Breast epithelium (tissue), 4 donors: ENCODE data around the gene TAF11L14. TPM values are rescaled to one million over a fixed set of nuclear protein-coding genes. Genes with fewer than 3 reads are reported as not detected.
"Not testable (repeated sequence)": the region's sequence is repeated elsewhere in the genome, so short reads cannot be mapped to it uniquely, and the experiment has no call there.

Experiments
- DNase-seq, 2 donors: peaks; one replicate each; pipeline ENCODE4 v3.0.0-alpha.2; 2019; ENCODE audit warnings: low spot score in 2 of 2
- H3K27ac ChIP-seq, 2 donors: fragments of 200-600 bp; sonication (generic) in 1 of 2; one replicate each; pipeline ENCODE4 v1.5.1; 2016 to 2019; ENCODE audit warnings: mild to moderate bottlenecking in 1 of 2
- H3K27me3 ChIP-seq, 2 donors: fragments of 200-600 bp; sonication (generic) in 1 of 2; one replicate each; pipeline versions ENCODE4 v1.5.1 to v1.6.0; 2017 to 2019; ENCODE audit warnings: control low read depth in 1 of 2, mild to moderate bottlenecking in 1 of 2
- H3K36me3 ChIP-seq: fragments of 200-600 bp; one replicate; pipeline ENCODE4 v1.5.1; 2019
- H3K4me1 ChIP-seq, 2 donors: fragments of 200-600 bp; sonication (generic); one replicate each; pipeline ENCODE4 v1.5.1; 2016 to 2019; ENCODE audit warnings: control low read depth in 1 of 2
- H3K4me3 ChIP-seq, 3 donors: fragments of 200-600 bp; sonication (generic); 1 replicate in 2 of 3; 2 replicates in 1 of 3; pipeline ENCODE4 v1.5.1; 2016 to 2019; ENCODE audit warnings: mild to moderate bottlenecking in 3 of 3, moderate library complexity in 2 of 3
- H3K9me3 ChIP-seq, 2 donors: fragments of 200-600 bp; sonication (generic) in 1 of 2; one replicate each; pipeline ENCODE4 v1.5.1; 2016 to 2019; ENCODE audit warnings: control low read depth in 1 of 2
- POLR2A ChIP-seq: fragments of 450-650 bp; IDR thresholded peaks from one replicate; pipeline ENCODE4 v1.6.1; 2016; ENCODE audit warnings: antibody characterized with exemption, mild to moderate bottlenecking, moderate library complexity
- POLR2AphosphoS5 ChIP-seq, 3 donors: sonication (generic); formaldehyde crosslinking; IDR thresholded peaks; one replicate each; pipeline ENCODE4 v1.6.1; 2017; ENCODE audit warnings: antibody characterized with exemption in 3 of 3
- intact Hi-C: fragments of 100-400 bp; cut with DNase I; formaldehyde crosslinking; loops from one replicate; pipeline ENCODE4 v1.15.1; 2023; ENCODE audit warnings: low total_unique reads
- total RNA-seq, 3 donors: library from RNA; depleted of rRNA; stranded (reverse); fragments of >200 nt; gene quantifications; one replicate each; pipeline ENCODE4 v1.1.0, GENCODE V29; 2016
- TF ChIP-seq, protein P1 (sequence below), 3 donors: fragments of 450-650 bp; IDR thresholded peaks; one replicate each; pipeline ENCODE4 v1.5.1; 2016 to 2017; ENCODE audit warnings: antibody characterized with exemption in 3 of 3, mild to moderate bottlenecking in 3 of 3, moderate library complexity in 3 of 3

The TAF11L14 gene
- not detected for total RNA-seq

DNA sequence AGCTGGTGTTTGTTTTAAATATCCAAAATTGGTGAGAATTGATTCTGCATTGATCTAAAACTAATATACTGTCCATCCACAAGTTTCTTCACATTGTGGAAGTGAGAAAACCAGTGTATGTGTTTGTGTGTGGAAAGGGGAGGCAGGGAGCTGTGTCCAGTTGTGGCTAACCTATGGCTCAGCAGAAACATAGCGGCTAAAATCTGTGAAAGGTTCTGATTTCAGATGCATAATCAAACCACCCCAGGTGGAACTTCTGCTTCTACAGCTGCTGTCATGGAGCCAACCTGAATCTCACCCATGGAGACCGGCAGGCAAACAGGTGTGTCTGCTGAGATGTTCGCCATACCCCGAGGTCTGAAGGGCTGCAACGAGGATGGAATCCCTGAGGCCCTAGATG is at the start of gene TAF11L14:
Gene TAF11L14 (plus strand): TSS at position 301 of the 400 bp plus-strand sequence.
- DNase-seq, result no peak
- H3K4me3 ChIP-seq, result no peak within 1 kb of the TSS
- no peaks in the 10 kb centered on the region for H3K9me3 ChIP-seq
- no peaks in the 10 kb centered on the region for H3K4me1 ChIP-seq
- intact Hi-C loops, result no loop called here
- no peaks in the 10 kb centered on the region for H3K27me3 ChIP-seq
- H3K36me3 ChIP-seq, result no peaks in the 10 kb centered on the region
- TF ChIP-seq POLR2A, result no peak
- TF ChIP-seq POLR2AphosphoS5 (IDR thresholded peaks at IDR 0.05), result no peak
- TF ChIP-seq, protein P1, sequence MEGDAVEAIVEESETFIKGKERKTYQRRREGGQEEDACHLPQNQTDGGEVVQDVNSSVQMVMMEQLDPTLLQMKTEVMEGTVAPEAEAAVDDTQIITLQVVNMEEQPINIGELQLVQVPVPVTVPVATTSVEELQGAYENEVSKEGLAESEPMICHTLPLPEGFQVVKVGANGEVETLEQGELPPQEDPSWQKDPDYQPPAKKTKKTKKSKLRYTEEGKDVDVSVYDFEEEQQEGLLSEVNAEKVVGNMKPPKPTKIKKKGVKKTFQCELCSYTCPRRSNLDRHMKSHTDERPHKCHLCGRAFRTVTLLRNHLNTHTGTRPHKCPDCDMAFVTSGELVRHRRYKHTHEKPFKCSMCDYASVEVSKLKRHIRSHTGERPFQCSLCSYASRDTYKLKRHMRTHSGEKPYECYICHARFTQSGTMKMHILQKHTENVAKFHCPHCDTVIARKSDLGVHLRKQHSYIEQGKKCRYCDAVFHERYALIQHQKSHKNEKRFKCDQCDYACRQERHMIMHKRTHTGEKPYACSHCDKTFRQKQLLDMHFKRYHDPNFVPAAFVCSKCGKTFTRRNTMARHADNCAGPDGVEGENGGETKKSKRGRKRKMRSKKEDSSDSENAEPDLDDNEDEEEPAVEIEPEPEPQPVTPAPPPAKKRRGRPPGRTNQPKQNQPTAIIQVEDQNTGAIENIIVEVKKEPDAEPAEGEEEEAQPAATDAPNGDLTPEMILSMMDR (IDR thresholded peaks at IDR 0.05), result no peak
- H3K27ac ChIP-seq, result no peak within 1 kb of the TSS

DNA sequence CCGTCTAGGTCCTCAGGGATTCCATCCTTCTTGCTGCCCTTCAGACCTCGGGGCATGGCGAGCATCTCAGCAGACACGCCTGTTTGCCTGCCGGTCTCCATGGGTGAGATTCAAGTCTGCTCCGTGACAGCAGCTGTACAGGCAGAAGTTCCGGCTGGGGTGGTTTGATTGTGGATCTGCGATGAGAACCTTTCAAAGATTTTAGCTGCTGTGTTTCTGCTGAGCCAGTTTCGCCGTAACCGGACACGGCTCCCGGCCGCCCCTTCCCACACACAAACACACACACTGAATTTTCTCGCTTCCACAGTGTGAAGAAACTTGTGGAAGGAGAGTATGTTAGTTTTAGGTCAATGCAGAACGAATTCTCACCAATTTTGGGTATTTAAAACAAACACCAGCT is 48.6 kb upstream of the TAF11L14 start, which contains the start of gene TAF11L7:
Gene TAF11L7 (minus strand): TSS at position 101 of the 400 bp plus-strand sequence.
- H3K27ac ChIP-seq, H3K36me3 ChIP-seq, intact Hi-C loops, DNase-seq, H3K9me3 ChIP-seq, H3K4me1 ChIP-seq, H3K4me3 ChIP-seq, H3K27me3 ChIP-seq: not testable (repeated sequence)

DNA sequence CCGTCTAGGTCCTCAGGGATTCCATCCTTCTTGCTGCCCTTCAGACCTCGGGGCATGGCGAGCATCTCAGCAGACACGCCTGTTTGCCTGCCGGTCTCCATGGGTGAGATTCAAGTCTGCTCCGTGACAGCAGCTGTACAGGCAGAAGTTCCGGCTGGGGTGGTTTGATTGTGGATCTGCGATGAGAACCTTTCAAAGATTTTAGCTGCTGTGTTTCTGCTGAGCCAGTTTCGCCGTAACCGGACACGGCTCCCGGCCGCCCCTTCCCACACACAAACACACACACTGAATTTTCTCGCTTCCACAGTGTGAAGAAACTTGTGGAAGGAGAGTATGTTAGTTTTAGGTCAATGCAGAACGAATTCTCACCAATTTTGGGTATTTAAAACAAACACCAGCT is 43.4 kb upstream of the TAF11L14 start, which contains the start of gene TAF11L8:
Gene TAF11L8 (minus strand): TSS at position 101 of the 400 bp plus-strand sequence.
- H3K27ac ChIP-seq, H3K4me3 ChIP-seq, H3K36me3 ChIP-seq, H3K4me1 ChIP-seq, intact Hi-C loops, DNase-seq, H3K27me3 ChIP-seq, H3K9me3 ChIP-seq: not testable (repeated sequence)

DNA sequence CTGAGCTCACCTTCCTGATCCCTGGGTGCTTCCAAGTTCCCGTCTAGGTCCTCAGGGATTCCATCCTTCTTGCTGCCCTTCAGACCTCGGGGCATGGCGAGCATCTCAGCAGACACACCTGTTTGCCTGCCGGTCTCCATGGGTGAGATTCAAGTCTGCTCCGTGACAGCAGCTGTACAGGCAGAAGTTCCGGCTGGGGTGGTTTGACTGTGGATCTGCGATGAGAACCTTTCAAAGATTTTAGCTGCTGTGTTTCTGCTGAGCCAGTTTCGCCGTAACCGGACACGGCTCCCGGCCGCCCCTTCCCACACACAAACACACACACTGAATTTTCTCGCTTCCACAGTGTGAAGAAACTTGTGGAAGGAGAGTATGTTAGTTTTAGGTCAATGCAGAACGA is 40.0 kb upstream of the TAF11L14 start, which contains the start of gene TAF11L9:
Gene TAF11L9 (minus strand): TSS at position 140 of the 400 bp plus-strand sequence.
- H3K9me3 ChIP-seq, intact Hi-C loops, H3K4me3 ChIP-seq, H3K36me3 ChIP-seq, H3K27me3 ChIP-seq, H3K4me1 ChIP-seq, H3K27ac ChIP-seq: not testable (repeated sequence)
- DNase-seq, result peak in 1 of 2 donors; percentile 63

DNA sequence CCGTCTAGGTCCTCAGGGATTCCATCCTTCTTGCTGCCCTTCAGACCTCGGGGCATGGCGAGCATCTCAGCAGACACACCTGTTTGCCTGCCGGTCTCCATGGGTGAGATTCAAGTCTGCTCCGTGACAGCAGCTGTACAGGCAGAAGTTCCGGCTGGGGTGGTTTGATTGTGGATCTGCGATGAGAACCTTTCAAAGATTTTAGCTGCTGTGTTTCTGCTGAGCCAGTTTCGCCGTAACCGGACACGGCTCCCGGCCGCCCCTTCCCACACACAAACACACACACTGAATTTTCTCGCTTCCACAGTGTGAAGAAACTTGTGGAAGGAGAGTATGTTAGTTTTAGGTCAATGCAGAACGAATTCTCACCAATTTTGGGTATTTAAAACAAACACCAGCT is 36.5 kb upstream of the TAF11L14 start, which contains the start of gene TAF11L10:
Gene TAF11L10 (minus strand): TSS at position 101 of the 400 bp plus-strand sequence.
- H3K36me3 ChIP-seq, intact Hi-C loops, H3K9me3 ChIP-seq: not testable (repeated sequence)

DNA sequence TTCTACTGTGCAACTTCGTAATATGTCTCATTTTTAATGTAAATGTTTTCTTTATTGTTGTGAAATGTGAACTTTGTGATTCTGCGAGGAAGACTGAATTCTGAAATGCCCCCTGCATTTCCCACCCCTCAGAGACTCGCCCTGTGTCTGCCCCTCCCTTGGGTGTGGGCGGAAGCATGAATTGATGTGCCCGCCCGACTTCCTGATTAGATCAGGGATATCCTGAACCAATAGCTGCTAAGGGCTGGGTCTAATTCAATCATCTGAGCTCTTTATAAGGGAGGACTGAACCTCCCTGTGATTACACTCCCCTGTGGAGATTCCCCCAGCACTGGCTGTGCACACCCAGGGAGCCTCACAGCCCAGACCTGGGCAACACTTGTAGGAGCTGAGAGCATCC is 30.4 kb upstream of the TAF11L14 start, which contains the start of gene TAF11L11:
Gene TAF11L11 (plus strand): TSS at position 304 of the 400 bp plus-strand sequence.
- H3K27me3 ChIP-seq, H3K36me3 ChIP-seq, H3K4me3 ChIP-seq, H3K4me1 ChIP-seq, H3K9me3 ChIP-seq, H3K27ac ChIP-seq, intact Hi-C loops, DNase-seq: not testable (repeated sequence)

More for the DNA sequence above, 36.5 kb upstream of the TAF11L14 start, which contains the start of gene TAF11L10:
- DNase-seq, H3K27me3 ChIP-seq, H3K4me1 ChIP-seq, H3K4me3 ChIP-seq, H3K27ac ChIP-seq: not testable (repeated sequence)

DNA sequence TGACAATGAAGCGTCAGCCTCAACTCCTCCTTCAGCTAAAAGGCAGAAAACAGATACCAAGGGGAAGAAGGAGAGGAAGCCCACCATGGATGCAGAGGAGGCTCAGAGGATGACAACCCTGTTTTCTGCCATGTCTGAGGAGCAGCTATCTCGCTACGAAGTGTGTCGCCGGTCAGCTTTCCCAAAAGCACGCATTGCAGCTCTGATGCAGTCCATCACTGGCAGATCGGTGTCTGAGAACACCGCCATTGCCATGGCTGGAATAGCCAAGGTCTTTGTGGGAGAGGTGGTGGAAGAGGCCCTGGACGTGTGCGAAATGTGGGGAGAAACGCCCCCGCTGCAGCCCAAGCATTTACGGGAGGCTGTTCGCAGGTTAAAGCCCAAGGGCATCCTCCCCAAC is 29.3 kb upstream of the TAF11L14 start:
- Histone ChIP-seq H3K4me3 (no peak overlapping the region), H3K9me3 (no peaks in the 10 kb centered on the region), H3K36me3 (no peaks in the 10 kb centered on the region), H3K27ac (no peak overlapping the region), H3K4me1 (no peaks in the 10 kb centered on the region), H3K27me3 (no peaks in the 10 kb centered on the region)
- TF ChIP-seq POLR2A (no peak), POLR2AphosphoS5 (IDR thresholded peaks at IDR 0.05) (no peak)
- TF ChIP-seq, protein P1 (IDR thresholded peaks at IDR 0.05), result no peak
- intact Hi-C loops, result no loop called here
- no peak for DNase-seq

DNA sequence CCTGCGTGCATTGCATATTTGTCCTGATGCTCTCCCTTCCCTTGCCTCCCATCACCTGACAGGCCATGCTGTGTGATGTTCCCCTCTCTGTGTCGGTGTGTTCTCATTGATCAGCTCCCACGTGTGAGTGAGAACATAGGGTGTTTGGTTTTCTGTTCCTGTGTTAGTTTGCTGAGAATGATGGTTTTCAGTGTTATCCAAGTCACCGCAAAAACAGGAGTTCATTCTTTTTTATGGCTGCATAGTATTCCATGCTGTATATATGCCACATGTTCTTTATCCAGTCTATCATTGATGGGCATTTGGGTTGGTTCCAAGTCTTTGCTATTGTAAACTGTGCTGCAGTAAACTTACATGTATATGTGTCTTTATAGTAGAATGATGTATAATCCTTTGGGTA is 26.8 kb upstream of the TAF11L14 start:
- H3K9me3 ChIP-seq, H3K27ac ChIP-seq, DNase-seq, H3K27me3 ChIP-seq, H3K36me3 ChIP-seq, H3K4me1 ChIP-seq, H3K4me3 ChIP-seq, intact Hi-C loops: not testable (repeated sequence)

DNA sequence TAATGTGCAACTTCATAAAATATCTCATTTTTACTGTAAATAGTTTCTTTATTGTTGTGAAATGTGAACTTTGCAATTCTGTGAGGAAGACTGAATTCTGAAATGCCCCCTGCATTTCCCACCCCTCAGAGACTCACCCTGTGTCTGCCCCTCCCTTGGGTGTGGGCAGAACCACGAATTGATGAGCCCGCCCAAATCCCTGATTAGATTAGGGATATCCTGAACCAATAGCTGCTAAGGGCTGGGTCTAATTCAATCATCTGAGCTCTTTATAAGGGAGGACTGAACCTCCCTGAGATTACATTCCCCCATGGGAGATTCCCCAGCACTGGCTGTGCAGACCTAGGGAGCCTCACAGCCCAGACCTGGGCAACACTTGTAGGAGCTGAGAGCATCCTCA is 24.2 kb upstream of the TAF11L14 start, which contains the start of gene TAF11L12:
Gene TAF11L12 (plus strand): TSS at position 301 of the 400 bp plus-strand sequence.
- H3K9me3 ChIP-seq, H3K36me3 ChIP-seq, DNase-seq, H3K4me1 ChIP-seq, intact Hi-C loops, H3K27ac ChIP-seq, H3K4me3 ChIP-seq, H3K27me3 ChIP-seq: not testable (repeated sequence)
